DMS114 treated with DMSO at 0.1 percent for 48 hours (cell line): ENCODE data around the gene AFAP1L2.

Experiments
- DNase-seq: peaks from one replicate; lab custom pipeline; 2025; ENCODE audit not compliant: unreplicated experiment; lab: John Stamatoyannopoulos, UW

AFAP1L2 gene

DNA sequence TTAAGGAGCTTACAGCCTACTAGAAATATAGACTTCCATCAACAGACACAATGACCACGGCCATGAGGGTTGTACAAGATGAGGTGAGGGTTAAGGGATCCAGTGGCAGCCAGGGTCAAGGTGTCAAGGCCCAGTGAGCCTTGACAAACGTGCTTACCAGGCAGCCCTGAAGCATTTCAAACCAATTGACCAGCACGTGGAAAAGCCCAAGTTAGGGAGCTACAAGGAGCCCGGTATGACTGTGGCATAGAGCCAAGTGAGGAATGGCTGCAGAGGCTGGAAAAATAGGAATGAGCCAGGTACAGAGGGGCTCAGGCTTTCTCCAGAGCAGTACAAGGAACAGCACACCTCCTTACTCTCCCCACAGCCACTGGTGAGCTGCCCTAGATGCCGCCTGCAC is 12.7 kb downstream of the AFAP1L2 start:
- no peak for DNase-seq

DNA sequence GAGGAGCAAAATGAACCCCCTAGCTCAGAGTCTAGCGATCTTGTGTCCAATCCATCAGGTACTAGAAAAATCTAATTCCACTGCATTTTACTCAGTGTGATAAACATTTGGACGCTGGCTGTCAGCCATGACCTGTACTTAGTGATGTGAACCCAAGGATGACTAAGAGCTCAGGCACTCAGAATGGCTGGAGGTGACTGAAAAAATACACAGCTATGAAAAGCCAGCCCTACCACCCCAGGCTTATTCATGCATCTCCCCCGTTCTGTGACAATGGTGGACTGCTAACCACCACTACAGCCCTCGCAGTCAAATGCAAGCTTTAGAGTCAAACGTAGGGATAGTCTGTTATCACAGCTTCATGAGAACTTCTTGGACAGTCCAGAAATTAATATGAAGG is 14.9 kb downstream of the AFAP1L2 start:
- no peak for DNase-seq

DNA sequence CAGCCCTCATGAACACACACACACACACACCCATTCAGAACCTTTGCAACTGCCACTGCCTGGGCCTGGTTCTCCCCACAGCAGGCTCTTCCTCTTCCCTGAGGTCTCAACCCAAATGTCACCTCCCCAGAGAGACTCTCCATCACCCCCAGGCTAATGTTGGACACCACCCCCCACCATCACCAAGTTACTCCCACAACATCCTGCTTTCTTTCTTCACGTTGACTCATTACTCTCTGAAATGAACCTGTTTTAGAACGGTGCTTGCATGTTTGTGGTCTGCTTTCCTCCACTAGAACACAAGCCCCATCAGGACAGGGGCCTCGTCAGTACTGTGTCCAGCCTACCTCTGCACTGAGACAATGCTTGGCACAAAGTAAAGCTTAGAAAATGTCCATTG is 16.0 kb downstream of the AFAP1L2 start:
- no peak for DNase-seq

DNA sequence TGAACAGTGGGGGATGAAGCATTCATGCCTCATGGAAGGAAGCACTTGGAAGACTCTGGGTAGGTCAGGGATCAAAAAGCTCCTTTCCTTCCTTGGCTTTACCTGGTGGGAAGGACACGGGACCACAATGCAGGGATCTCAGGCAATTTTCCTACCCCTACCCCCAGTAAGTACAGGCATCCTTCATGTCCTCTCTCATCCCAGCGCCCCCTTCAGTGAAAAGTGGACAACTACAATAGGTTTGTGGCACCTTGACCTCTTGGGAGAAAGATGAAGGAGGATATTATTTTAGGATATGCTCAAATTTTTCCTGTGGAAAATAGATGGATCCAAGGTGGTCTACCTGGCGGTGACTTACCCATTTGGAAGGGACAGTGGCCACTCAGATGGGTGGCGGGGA is 16.5 kb downstream of the AFAP1L2 start:
- no peak for DNase-seq

DNA sequence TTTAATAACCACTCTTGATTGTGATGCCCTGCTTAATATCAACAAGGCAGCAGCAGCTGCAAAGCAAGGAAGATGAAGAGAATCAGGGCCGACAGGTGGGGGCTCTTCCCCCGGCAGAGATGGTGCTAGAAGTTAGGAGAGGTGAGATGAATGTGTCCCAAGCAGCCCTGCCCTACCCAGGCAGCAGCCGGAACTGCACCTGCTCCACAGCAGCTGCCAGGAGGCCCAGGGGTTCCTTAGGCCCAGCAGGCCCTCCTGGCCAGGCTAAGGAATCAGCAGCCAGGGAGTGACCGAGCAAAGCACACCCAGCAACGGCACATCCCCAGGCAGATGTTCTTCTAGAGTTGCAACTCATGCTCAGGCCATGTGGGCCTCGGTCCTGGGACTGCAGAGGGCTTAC is 17.9 kb downstream of the AFAP1L2 start:
- DNase-seq = no peak

DNA sequence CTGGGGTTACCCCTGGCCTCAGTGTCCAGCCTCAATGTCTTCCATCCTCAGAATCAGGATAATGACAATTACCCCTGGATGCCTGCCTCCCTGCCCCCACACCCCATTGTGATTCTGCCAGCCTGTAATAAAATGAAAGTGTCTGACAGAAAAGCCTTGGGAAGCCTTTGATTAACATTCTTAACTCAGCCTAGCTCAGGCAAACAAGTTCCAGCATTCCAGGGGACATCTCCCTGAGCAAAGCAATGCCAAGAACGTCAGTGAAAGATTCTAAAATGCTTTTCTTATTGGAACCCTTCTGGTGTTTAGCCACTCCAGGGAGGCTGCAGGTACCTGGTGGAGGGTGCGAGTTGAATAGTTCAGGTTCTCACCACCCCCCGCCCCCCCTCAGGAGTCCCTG is 18.7 kb downstream of the AFAP1L2 start:
- DNase-seq = no peak

DNA sequence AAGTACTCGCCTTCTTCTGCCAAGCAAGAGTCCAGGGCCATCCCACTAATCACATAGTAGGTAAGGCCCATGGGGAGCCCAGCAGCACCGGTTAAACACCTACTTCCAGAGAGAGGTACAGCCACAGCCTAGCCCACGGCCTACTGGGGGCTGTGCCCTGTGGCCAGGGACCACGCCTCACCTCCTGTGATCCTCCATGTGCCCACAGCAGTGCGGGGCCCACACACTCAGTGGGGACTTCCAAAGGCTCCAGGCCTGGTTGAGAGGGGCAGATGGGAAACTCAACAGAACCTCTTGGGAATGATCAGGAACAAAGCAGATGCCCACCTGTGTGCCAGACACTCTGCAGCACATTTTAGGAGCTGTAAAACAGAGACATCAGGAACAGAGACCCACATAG is 19.7 kb downstream of the AFAP1L2 start:
- no peak for DNase-seq

DNA sequence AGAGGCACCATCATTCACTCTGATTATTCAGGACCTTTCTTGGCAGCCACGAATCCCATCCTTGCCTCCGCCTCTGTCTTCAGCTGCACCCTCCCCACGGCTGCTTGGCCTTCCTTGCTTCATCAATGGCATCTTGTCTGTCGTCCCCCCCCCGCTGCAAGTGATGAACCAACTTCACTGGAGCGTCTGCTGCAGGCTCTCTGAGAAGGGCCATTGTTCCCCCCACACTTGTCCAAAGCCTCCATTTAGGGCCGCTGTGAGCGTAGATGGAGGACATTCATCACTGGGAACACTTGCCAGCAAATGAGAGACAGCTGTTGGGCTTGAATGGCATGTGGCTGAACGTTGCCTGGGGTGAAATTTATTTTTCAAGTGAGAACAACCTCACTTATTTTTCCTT is 20.1 kb downstream of the AFAP1L2 start:
- DNase-seq = no peak

DNA sequence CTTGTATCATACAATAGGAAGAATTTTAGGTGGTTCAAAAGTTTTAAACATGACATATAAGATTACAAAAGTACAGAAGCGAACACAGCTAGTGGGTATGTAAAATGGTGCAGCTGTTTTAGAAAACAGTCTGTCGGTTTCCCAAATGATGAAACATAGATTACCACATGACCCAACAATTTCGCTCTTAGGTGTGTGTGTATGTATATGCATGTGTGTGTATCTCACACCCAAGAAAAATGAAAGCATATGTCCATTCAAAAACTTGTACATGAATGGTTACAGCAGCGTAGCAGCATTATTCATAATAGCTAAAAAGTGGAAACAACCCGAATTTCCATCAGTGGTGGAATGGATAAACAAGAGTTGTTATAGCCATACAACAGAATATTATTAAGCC is 23.5 kb downstream of the AFAP1L2 start:
- no peak for DNase-seq

DNA sequence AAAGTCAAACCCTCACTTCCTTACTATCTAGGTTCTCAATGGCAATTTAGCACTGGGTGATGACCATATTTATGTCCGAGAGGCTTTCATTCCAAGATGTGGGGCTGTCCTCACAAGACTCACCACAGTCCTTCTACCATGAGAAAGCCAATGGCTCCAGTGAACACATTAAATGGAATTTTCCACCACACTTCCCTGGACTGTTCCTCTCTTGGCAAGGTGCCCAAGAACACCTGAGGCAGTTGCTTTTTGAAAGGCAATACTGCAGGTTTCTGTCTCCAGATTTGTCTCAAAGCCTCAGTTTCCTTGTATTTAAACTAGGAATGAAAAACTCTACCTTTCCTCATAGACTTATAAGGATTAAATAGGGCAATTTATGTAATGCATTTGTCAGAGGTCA is 24.2 kb downstream of the AFAP1L2 start:
- DNase-seq = no peak

DNA sequence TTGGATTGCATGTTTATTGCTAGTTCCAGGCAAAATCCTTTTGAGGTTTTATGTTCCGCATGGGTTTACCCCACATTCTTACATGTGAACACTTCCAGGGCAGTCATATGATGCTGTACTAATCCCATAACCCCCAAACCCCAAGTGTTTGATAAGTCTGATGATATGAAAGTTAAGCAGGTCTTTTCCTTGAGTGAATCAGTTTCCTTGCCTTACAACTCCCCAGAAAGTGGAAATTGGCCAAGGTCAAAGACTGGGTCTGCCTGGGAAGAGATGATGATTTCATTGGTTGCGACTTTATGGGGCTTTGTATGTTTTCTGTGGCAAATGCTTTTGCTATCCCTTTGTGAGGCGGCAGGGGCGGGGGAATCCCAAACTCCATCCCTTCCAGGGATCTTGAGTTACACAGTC is 24.7 kb downstream of the AFAP1L2 start:
- no peak for DNase-seq

DNA sequence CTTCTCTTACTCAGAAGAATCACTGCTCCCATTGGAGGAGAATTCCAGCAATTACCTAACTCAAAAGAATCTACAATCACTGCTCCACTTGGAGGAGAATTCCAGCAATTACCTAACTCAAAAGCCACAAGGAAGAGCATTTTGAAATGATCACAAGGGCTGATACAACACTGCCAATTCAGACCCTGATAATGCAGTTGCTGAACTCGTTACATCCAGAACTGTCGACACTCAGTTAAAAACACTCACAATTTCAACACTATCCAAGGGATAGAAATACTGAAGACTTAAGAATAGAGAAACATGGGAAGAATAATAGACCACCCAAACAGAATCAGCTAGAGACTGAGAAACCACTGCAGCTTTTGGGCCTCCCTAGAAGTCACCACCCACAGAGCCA is 27.8 kb downstream of the AFAP1L2 start:
- no peak for DNase-seq

DNA sequence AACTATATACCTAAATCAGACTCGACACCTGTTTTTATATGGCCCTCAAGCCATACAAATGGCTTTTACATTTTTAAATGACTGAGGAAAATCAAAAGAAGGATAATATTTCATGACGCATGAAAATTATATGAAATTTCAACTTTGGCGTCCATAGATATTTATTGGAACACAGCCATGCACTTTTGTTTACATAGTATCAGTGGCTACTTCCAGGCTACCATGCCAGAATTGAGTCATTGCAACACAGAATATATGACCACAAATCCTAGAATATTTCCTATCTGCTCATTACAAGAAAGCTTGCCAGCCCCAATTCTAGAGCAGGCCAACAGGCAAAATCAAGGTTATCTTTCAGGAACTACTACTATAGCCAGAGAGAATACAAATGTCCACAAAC is 29.3 kb downstream of the AFAP1L2 start:
- DNase-seq = no peak

DNA sequence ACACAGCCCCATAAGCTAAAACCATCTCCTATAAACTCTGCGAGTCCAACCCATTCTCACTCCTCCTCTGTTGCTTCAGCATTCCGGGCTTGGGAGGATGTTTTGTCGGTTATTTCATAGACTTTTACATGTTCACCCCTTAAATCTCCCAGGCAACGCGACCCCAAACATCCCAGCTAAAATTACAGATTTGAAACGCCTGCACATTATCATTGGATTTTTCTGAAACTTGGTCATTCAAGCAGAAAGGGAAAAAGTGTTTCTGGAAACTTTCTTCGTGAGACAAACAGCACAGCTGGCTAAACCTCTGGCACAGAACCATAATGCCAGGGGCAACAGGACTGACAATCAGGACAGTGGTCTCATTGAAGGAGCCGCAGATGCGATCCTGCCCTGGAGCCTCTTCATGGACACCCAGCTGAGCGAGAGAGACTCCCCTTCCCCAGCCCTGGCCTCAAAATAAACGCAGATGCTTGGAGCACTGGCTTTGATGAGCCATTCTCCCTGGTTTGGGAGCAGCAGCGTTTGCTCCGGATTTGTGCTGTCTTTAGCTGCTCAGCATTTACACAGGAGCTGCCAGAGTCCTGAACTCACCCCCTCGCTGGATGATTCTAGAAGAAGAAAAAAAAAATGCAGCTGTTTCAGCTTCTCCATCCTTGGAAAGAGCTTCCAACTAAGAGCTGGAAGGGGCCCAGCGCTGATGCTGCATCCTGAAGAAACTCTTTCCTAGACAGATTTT is 30.1 kb downstream of the AFAP1L2 start:
- DNase-seq = no peak

DNA sequence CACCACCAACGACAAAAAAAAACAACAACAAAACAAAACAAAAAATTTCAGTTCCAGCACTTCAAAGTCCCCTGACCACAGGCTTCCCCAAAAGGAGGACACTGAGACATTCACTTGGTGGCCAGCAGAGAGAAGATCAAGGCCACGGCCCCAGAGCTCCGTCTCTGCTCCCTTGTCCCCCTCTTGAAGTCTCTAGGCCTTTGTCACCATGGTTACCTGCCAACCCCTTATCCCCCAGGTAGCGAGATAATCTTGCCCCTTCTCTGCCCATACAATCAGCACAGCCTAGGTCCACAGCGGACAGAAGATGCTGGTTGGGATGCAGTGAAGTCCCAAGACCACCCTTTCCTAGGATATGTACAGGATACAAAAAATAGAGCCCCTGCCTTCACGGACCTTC is 30.7 kb downstream of the AFAP1L2 start:
- DNase-seq = no peak

DNA sequence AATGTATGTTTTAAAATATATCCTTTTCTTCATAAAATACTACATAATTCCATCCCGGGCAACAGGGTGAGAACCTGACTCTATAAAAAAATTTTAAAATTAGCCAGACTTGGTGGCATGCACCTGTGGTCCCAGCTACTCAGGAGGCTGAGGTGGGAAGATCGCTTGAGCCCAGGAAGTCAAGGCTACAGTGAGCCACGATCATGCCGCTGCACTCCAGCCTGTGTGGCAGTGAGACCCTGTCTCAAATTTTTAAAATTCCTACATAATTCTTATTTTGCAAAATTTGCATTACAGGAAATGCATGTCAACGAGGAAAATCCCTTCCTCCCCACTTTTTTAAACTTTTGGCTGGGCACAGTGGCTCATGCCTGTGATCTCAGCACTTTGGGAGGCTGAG is 31.3 kb downstream of the AFAP1L2 start:
- DNase-seq = no peak

DNA sequence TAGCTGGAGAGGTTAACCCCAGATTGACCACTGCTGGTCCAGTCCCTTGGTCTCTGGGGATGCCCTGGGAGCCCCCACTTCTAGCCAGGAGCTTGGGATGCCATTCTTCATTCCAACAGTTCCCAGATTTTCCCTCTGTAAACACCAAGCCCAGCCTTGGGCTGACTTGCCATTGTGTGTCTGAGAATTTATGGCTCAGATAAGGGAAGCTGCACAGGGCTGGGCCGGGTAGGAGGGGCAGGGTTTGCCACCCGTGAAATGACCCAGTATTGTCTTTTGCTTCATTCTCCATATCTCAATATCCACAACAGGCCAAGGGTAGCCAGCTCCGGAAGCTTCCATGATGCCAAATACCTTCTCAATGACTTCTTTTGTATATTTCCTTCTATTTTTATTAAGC is 32.1 kb downstream of the AFAP1L2 start:
- no peak for DNase-seq

DNA sequence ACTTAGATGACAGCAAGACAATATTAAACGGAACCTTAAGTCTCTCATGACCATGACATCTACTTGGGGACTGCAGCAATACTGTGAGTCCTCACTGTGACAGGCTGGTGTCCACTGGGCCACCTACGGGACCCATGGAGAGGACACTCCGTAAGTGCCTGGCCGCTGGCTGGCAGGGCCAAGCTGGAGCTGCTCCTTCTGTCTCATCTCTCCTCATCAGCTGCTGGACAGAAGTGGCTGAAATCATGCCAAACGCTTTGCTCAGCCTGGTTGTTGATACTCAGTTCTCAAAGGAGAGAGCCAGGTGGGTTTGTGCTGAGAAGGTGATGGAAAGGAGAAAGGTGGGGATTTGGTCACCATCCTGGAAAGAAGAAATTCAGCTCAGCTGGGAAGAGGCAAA is 33.3 kb downstream of the AFAP1L2 start:
- DNase-seq = no peak

DNA sequence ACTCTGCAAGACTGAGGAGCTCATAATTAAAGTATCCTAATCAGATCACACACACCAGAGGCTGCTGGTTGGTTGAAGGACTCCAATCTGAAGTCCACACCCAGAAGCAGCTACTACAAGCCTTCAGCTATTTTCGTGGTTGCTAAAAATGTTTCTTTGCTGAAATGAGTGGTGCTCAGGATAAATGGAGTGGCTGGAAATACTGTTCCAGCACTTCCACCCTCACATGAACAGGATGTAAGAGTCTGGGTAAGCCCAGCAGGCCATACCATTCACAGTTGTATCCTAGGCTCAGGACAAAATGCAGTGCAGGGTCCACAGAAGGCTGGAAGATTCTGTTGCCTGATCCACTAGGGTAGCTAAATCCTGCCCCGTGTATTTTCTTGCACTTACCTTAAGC is 34.1 kb downstream of the AFAP1L2 start:
- no peak for DNase-seq

DNA sequence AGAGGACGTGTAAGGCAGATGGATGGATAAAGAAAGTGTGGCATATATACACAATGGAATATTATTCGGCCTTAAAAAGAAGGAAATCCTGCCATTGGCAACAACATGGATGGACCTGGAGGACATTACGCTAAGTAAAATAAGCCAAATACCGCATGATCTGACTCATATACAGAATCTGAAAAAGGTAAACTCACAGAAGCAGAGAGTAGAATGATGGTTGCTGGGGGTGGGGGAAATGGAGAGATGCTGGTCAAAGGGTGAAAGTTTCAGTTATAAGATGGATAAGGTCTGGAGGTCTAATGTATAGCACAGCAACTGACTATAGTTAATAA is 36.3 kb downstream of the AFAP1L2 start:
- DNase-seq = no peak

DNA sequence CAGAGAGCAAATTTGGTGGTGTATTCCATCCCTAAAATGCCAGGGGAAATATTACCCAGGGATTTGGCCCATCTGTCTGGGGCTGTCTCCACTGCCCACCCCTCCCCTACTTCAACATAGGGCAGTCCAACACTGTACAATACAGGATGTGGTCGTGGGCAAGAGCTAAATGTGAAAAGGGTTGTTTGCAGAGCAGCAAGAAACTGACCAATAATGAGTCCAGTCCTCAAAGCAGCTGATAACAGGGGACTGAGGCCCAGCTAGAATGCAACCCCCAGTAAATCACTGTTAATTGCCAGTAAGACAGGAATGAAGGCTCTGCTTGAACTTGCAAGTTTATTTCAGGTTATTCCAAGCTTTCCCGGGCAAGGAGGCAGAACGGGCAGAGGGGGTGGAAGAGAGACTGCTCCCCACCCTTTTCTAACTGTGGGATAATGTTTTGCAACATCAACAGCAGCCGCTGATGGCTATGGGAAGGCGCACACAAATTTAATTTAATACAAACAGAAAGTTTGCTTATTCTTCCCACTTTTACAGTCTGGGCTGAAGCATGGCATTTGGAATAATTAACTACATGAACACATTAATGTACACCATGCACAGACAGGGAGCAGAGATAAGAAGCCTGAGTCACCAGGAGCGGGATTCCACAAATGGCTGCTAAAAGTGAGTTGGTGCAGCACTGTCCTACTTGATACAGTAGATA is 36.8 kb downstream of the AFAP1L2 start:
- DNase-seq = no peak

DNA sequence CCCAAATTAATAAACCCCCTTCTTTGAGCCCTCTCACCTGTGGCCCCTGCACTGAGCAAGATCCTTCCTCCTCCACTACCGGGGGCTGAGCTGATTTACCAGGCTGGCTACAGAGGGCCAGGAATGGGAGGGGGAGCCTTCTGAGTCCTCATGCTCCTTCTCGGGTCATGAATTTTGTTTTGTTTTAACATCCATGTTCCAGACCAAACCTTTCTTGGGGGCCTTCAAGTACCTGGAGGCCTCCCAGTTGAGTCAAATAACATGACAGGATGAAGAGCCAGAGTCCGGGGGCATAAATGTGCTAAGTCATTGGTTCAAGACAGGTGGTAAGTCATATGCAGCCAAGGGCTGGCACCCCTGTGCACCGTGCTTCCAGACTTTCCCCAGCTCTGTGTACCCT is 39.6 kb downstream of the AFAP1L2 start:
- no peak for DNase-seq
